IPS-NIHi7 (cell line): Measurements from ENCODE around the gene ARHGAP26.

Source experiments
- DNase-seq: peaks from one replicate; pipeline ENCODE4 v3.0.0; 2012; ENCODE audit warnings: mixed read lengths; ENCODE audit errors: extremely low spot score

Gene ARHGAP26, protein sequence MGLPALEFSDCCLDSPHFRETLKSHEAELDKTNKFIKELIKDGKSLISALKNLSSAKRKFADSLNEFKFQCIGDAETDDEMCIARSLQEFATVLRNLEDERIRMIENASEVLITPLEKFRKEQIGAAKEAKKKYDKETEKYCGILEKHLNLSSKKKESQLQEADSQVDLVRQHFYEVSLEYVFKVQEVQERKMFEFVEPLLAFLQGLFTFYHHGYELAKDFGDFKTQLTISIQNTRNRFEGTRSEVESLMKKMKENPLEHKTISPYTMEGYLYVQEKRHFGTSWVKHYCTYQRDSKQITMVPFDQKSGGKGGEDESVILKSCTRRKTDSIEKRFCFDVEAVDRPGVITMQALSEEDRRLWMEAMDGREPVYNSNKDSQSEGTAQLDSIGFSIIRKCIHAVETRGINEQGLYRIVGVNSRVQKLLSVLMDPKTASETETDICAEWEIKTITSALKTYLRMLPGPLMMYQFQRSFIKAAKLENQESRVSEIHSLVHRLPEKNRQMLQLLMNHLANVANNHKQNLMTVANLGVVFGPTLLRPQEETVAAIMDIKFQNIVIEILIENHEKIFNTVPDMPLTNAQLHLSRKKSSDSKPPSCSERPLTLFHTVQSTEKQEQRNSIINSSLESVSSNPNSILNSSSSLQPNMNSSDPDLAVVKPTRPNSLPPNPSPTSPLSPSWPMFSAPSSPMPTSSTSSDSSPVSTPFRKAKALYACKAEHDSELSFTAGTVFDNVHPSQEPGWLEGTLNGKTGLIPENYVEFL

DNA sequence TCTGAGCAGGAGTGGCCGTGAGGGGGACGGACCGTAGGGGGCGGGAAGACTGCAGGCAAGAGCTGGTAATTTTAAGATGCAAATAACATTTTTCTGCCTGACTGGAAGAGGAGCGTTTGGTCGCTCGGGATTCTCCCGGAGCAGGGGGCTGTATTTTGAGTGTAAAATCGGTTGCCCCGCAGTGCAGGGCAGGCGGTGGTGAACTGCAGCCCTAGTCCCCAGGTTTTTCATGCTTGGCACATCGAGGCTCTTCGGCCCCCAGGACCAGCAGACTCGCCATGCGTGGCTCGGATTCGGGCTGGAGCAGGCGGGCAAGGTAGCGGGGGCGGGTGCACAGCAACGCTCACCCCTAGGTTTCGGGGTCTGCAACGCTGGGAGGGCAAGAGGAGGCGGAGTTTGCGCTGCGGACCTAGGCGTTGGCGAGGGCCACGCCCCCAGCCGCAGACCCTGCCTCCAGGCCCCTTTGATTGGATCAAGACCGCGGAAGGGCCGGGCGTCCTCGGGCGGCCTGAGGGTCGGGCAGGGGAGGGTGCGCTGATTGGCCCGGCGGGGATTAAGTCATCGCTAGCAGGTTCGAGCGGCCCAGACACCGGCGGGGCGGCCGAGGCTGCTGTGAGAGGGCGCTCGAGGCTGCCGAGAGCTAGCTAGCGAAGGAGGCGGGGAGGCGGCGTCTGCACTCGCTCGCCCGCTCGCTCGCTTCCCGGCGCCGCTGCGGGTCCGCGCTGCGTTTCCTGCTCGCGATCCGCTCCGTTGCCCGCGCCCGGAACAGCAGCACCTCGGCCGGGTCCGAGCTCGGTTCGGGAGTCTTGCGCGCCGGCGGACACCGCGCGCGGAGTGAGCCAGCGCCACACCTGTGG is at the start of gene ARHGAP26:
TSS of gene ARHGAP26 (plus strand) at position 585 of the 857 bp plus-strand sequence. CDS start 385 bp downstream, outside the sequence.
- DNase-seq: peak; percentile 98

DNA sequence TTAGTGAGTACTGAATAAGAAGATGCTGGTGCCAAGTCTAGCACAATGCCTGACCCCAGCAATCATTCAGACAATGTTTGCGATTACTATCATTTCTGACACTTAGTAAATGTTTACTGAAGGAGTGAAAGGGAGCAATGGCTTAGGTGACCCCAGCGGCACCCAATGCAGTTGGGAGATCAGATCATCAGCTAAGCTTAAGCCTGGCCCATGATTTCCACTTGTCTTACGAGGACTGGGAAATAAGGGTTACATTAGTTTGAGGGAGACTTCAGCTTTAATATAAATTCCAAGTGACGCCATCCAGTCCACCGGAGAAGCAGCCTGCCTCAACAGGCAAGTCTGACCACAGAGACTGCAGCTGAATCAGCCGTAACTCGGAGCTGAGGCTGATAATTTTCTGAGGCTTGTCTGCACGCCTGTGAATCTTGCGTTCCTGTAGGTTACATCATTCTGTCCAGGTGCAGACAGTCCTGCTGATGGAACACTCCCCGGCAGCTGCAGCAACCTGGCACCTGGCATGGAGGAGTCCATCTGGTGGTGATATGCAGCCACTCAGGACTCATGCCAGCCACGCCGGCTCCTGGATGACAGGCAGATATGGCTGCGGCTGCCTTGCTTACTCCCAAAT is 49.4 kb upstream of the ARHGAP26 start:
- DNase-seq: no peak

DNA sequence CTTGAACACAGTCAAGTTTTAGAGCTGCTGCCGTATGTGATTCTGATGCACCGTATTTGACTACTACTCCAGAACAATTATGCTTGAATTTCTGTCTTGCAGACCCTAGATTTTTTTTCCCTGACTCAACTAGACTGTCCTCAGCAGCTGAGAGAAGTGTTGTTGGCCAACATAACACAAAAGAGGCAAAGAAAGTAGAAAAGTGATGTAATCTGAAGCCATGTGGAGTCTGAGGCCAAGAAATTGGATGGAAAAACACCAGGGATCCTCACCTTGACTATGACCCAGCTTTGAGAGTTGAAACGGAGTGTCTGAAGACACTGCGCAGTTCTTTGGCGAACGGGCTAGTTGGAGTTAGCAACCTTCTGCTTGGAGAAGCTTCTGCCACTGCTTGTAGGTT is 48.0 kb upstream of the ARHGAP26 start:
- DNase-seq: no peak

DNA sequence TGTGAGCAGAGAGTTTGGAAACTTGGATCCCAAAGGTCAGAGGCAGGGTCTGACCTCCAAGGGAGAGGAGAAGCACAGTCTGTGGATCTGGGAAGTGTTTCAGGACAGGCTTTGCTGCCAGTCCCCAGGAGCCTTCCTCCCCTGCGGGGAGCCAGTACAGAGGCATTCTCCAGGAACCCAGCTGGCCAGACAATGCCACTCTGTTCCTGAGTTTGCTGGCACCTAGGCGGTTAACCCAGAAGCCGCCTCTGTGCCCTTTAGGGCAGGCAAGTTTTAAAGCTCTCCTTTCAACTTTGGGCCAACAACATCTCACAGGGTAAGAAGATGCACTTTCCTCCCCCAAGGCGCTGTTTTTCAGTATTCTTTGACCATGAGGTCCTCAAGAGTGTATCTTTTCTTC is 47.3 kb upstream of the ARHGAP26 start:
- DNase-seq: no peak

DNA sequence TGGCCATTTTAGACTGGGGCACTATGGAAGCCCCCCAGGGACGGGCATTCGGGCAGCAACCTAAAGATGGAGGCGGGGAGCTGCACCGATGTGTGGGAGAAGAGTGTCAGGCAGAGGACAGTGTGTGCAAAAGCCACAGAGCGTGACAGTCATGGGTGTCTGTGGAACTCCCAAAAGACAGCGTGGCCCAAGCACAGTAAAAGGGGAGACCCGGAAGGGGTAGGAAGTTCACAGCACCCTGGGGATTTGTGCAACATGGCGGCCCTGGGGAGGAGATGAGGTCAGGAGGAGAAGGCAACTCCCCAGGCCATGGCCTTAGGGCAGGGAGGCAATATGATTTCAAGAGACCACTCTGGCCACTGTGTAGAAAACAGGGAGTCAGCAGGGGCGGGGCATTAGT is 45.4 kb upstream of the ARHGAP26 start:
- DNase-seq: no peak

DNA sequence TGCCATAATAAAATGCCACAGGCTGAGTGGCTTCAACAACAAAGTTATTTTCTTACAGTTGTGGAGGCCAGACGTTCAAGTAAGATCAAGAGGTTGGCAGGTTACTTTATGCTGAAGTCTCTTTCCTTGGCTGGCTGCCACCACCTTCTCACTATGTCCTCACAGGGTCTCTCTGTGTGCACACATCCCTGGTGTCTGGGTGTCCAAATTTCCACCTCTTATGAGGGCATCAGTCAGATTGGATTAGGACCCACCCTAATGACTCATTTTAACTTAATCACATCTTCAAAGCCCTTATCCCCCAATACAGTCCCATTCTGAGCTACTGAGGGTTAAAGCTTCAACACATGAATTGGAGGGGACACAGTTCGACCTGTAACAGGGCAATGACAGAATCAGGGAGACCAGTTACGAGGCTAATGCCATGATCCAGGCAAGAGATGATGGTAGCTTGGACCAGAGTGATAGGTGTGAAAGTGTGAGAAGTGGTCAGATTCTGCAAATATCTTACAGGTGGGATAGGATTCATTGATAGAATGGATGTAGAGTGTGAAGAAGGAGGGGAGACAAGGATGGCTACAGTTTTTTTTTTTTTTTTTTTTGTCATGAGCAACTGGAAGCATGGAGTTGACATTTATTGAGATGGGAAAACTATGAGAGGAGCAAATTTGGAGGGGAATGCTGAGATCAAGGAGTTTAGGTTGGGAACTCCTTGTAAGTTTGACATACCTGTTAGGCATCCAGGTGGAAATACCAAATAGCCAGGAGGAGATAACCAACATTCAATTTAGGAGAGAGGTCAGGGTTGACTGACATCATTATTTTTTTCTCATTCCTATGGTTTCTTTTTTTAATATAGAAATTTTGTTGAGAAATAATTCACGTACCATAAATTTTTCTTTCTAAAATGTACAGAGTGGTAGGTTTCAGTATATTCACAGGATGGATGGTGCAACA is 44.7 kb upstream of the ARHGAP26 start:
- DNase-seq: no peak

DNA sequence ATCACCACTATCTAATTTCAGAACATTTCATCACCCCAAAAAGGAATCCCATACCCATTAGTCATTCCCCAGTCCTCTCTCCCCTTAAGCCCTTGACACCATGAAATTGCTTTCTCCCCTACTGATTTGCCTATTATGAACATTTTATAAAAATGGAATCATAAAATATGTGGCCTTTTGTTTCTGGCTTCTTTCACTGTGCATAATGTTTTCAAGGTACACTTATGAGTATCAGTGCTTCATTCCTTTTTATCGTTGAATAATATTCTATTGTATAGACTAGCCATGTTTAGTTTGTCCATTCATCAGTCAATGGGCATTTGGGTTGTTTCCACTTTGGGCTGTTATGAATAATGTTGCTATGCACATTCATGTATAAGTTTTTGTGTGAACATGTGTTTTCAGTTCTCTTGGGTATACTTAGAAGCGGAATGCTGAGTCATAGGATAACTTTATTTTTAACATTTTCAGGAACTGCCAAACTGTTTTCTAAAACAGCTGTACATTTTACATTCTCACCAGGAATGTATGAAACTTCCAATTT is 43.9 kb upstream of the ARHGAP26 start:
- no peak for DNase-seq

DNA sequence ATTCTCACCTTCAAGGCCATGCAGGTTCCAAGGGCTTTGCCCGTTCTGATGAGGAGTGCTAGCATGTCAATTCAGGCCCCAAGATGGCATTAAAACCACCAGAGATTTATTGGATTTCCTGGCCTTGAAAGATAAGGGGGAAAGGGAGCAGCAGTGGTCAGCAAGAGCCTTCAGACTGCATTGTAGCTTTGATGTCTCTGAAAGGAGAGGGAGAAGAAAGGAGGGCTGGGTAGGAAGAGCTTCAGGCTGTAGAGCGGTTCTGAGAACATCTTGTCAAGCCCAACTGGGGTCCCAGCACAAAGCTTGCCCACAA is 42.5 kb upstream of the ARHGAP26 start:
- no peak for DNase-seq

DNA sequence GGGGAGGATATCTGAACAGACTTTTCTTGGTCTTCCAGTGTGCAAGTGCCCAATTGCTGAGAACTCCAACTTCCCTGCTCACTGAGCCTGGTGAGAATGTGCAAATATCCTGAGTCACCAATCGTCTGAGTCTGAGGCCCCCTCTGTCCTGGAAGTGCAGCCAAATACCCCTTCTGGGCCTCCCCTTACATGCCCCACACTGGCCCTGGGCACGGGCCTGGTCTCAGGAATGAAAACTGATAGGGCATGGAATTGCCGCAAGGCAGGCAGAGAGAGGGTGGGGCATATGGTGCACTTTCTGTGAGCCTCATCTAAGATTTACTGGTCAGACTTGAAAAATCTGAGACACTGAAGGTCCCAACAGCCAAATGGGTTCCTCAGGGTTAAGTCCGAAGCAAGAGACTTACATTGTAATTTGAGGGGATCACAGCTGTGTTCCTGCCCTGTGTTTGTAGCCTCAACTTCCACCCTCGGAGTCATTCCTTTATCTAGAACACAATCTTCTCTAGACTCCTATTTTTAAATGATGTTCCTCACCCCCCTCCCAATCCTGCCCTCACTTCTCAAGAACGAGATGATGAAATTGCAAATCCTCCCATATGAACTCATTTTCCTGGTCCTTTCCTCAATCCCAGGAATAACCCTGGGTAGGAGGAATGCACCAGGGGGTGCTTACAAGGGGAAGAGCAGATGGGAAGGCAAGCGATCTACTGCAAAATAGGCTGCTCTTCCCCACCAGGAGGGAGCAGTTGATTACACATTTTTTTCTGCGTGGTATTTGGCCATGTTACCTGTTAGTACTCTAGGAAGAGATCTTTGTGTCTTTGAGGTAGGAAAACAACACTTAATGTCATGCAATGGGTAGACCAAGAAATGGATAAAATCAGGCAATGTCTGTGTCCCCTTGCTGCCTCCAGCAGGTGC is 34.6 kb upstream of the ARHGAP26 start:
- no peak for DNase-seq

DNA sequence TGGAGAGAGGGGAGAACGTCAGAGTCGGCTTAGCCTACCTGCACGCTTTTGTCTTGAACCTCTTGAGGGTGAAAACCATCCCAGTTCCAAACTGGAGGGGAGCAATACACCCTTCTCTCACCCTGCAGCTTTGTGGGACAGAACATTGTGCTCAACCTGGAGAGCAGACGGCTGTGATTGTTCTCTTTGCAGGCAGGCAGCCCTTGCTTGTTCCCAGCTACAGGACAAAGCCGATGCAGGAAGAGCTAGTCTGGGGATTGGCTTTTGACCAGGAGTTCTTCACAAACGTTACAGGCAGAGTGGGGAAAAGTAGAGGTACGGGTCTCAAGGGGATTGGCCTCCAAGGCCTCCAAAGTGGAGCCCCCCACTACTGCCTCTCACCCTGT is 33.9 kb upstream of the ARHGAP26 start:
- DNase-seq: no peak

DNA sequence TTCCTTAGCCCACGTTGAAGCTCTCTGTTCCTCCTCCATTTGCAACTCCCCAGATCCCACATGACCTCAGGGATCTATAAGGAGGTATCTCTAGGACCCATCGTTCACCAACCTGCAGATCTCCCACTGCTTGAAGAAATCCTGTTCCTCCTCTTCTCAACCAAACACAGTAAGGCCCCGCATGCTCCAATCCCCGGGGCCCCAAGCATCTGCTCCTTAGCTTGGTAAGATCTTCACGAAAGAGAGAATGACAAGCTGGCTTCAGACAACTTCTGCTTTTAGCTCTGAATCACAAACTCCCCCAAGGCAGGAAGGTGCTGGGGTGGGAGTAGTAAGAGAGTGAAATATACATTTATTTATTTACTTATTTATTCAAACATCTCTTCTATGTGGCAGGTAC is 33.0 kb upstream of the ARHGAP26 start:
- no peak for DNase-seq

DNA sequence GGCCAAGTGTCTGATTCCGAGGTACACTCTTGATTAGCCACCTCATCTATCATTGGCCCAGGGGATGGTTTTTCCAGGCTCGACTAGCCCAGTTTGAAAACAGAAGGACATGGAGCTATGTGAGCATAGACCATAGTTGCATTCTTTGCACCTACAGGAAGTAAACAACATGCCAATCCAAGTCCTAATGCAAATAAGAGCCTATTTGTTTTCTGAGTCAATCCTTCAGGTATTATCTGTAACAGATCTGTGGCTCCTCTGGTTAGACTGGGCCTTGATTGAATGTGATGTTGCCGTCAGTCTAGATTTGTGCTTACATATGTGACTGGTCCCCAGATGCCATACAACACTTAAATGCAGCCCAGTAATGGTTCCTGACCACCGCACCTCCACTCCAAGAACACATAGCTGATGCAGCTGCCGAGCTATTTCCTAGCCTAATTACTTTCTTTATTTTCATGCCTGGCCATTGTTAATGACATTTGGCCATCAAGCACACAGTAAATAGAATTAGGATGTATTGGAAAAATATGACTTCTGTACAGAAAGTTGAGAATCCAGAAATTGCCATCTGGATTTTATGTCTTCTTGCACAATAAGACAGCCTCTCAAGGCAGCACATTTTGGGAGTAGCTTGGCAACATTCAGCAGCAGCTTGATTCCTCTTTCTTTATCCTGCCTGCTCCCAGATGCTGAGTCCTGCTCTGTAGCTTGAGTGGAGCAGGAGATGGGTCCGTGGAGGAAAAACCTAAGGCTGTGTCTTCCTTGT is 29.5 kb upstream of the ARHGAP26 start:
- no peak for DNase-seq

DNA sequence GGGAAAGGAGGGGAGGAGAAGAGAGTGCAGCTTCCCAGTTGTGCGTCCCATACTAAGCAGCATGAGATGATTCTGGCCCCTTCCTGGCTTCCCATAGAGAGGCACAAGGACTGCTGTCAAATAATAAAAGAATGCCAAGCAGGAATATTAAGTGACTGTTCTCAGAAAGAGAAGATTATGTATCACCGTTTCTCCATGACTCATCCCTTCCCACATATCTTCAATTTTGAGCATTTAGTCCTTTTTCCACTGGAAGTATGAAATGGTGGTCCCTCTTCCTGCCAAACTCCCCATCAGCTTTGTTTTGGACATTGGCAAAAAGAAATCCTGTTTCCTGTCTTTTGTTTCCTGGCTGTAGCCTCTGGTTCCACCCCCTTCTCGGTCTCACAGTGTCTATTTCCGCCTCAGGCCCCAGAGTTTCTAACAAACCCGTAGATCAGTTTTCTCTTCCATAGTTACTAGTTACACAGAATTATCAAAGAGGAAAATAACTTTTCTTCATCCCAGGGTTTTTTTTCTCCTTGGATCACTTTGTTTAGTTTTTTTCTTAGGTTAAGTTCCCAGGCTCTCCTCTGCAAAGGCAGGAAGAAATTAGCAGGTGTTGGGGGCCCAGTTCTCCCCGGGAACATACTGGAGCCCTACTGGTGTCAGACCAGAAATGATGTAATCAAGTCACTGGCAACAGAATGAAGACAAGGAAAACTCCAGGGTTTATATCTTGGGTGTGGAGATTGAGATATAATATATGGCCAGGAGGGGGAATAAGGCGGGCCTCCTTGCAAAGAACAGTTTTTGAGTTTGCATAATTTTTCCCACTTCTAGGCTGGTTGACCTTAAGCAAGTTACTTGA is 26.4 kb upstream of the ARHGAP26 start:
- no peak for DNase-seq

DNA sequence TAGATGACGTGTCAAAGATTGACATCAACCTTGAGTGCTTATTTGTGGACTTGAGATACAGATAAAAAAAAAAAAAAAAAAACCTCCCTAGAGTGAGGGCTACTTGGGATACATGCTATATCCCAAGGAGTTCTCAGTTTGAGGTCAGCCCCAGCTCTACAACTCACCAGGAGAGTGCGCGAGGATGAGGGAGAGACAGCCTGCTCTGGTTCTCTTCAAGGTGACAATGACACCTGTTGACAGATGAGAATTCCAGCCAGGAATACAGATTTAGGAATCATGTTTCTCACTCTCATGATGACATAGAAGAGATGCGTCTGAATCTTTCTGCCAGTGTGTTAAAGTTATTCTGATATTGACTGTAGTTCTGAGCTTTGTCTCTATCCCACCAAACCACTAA is 24.9 kb upstream of the ARHGAP26 start:
- no peak for DNase-seq

DNA sequence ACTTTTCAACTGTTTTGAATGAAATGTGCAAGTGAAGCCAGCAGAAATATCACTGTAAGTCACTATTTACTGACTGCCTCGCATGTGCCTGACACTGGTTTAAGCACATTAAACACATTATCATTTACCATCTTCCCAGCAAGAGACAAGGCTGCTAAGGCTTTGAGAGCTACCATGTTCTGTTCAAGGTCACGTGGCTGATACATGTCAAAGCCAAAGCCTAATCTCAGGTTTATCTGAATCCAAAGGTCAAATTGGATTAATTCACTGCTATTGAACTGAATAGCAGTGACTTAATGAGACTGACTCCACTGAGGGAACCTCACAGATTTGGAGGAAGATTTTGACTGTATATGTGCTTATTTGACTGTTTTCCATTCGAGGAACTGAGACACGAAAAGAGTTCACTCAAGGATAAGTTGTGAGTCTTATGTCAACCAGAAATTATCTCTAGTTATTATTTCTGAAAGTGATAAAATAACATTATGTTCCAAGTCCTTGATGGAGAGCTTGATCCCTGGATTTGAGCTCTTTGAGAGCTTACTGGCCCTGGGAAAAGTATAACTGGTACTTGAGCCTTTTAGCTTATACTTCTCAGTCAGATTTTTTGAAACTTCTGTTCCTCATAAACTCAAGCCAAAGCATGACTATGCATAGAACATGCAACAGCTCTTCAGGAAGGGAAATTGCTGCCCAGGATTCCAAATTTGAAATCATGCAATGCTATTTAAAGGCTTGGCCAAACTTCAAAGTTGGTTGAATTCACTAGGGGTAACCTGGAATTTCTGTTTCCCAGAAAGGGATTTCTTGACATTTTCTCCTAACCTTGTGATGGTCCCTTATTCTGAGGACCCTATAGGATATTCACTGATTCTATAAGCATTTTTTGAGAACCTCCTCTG is 23.4 kb upstream of the ARHGAP26 start:
- DNase-seq: no peak

DNA sequence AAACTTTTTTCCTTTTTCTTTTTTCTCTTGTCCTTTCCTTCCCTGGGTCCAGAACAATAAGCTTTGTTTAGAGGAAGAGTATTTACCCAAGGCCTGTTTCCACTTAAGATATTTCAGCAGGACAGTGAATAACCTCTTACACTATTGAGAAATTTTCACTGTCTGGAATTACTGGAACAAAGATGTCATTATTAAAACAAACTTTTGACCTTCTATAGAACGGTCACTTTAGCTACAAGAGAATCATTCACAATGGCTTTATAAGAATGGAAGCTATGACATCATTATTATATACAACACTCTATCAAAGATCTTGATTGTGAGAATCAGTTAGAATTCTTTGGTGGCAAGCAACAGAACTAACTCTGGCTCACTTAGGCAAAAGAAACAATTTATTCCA is 22.0 kb upstream of the ARHGAP26 start:
- no peak for DNase-seq
